HepG2 (cell line): ENCODE measurements around the gene CEACAM16. TPM values are rescaled to one million over a fixed set of nuclear protein-coding genes. Genes with fewer than 3 reads are reported as not detected.

ENCODE experiments used
- DPF2 ChIP-seq: sonication (generic); formaldehyde crosslinking; IDR thresholded peaks from 2 replicates; pipeline ENCODE4 v1.4.0; 2020; ENCODE audit warnings: mild to moderate bottlenecking, low read depth, missing genetic modification reagents, borderline replicate concordance
- MED1 ChIP-seq: sonication (generic); formaldehyde crosslinking; IDR thresholded peaks from 2 replicates; pipeline ENCODE4 v1.4.0; 2020; ENCODE audit warnings: missing genetic modification reagents
- MED8 ChIP-seq: sonication (generic); formaldehyde crosslinking; IDR thresholded peaks from 2 replicates; pipeline ENCODE4 v1.8.1; 2023; ENCODE audit warnings: mild to moderate bottlenecking, missing genetic modification reagents; ENCODE audit not compliant: insufficient replicate concordance
- RFX3 ChIP-seq: IDR thresholded peaks from 2 replicates; pipeline ENCODE4 v1.6.1; 2016; ENCODE audit warnings: missing biosample characterization, missing genetic modification reagents
- SNAPC4 ChIP-seq: sonication (generic); formaldehyde crosslinking; IDR thresholded peaks from 2 replicates; pipeline ENCODE4 v1.4.0; 2020; ENCODE audit warnings: mild to moderate bottlenecking, missing genetic modification reagents
- TRIM24 ChIP-seq: sonication (generic); formaldehyde crosslinking; IDR thresholded peaks from 2 replicates; pipeline ENCODE4 v1.8.0; 2022; ENCODE audit warnings: mild to moderate bottlenecking, missing genetic modification reagents
- ZBTB25 ChIP-seq: IDR thresholded peaks from 2 replicates; pipeline ENCODE4 v1.6.1; 2018; ENCODE audit warnings: missing genetic modification reagents
- ZBTB44 ChIP-seq: sonication (generic); formaldehyde crosslinking; IDR thresholded peaks from 2 replicates; pipeline ENCODE4 v1.4.0; 2020; ENCODE audit warnings: missing genetic modification reagents
- ZNF136 ChIP-seq: sonication (generic); formaldehyde crosslinking; IDR thresholded peaks from 2 replicates; pipeline ENCODE4 v1.8.1; 2022; ENCODE audit warnings: low read depth, mild to moderate bottlenecking, moderate library complexity, missing genetic modification reagents
- polyA plus RNA-seq, 8 experiments: library from polyadenylated mRNA; depleted of rRNA in 3 of 8; stranded (reverse) in 7 of 8; unstranded in 1 of 8; fragments of >200 nt; fragmentation: Illumina TruSeq in 4 of 8; extraction: Trizol in 4 of 8; gene quantifications; 2 replicates each; pipeline versions ENCODE4 v1.2.1 to v1.2.3, GENCODE V29; 2011 to 2016; ENCODE audit warnings: low read depth in 4 of 8, missing spikeins in 1 of 8, mixed read lengths in 1 of 8; ENCODE audit not compliant: insufficient read depth in 1 of 8
- total RNA-seq, 5 experiments: library from RNA; depleted of rRNA; stranded (reverse); fragments of >200 nt; fragmentation: Illumina TruSeq; extraction: Trizol; gene quantifications; 2 replicates each; pipeline ENCODE4 v1.2.3, GENCODE V29; 2016; ENCODE audit warnings: low read depth in 1 of 5
- TF ChIP-seq, protein P1 (sequence below): IDR thresholded peaks from 2 replicates; pipeline ENCODE4 v1.6.1; 2016; ENCODE audit warnings: low read depth
- TF ChIP-seq, protein P2 (sequence below): IDR thresholded peaks from 2 replicates; pipeline ENCODE4 v1.6.1; 2012; ENCODE audit warnings: inconsistent platforms
- TF ChIP-seq, protein P3 (sequence below): sonication (generic); formaldehyde crosslinking; IDR thresholded peaks from 2 replicates; pipeline ENCODE4 v1.9.0; 2021; ENCODE audit warnings: missing genetic modification reagents, mild to moderate bottlenecking, borderline replicate concordance
- TF ChIP-seq, protein P4 (sequence below): sonication (generic); formaldehyde crosslinking; IDR thresholded peaks from 2 replicates; pipeline ENCODE4 v1.8.0; 2022; ENCODE audit warnings: mild to moderate bottlenecking, missing genetic modification reagents

CEACAM16 gene
- total and polyA plus RNA-seq, 2 of the 13 experiments (the other 11 are each of a cell fraction or from before 2014, with no cell fraction given) = not detected

DNA sequence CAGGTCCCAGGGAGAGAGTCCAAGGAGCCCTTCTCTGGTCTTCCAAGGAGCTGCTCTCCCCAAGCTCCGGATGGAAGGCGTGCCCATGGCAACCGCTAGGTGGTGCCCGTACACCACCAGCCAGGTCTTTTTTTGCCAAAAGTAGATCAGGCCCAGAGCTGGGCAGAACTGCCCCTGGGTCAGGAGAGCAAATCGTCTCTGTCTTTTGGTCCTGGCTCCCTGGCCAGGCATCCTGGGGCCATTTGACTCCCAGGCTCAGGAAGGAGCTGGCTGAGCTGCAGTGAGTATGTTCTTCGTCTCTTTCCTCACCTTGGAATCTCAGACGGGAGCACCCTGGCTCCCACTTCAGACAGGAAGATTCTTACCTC, 25.0 kb downstream of the CEACAM16 start (continued):
- TF ChIP-seq ZBTB44 (CRISPR knock-in tag) = no peak
- TF ChIP-seq, protein P1, sequence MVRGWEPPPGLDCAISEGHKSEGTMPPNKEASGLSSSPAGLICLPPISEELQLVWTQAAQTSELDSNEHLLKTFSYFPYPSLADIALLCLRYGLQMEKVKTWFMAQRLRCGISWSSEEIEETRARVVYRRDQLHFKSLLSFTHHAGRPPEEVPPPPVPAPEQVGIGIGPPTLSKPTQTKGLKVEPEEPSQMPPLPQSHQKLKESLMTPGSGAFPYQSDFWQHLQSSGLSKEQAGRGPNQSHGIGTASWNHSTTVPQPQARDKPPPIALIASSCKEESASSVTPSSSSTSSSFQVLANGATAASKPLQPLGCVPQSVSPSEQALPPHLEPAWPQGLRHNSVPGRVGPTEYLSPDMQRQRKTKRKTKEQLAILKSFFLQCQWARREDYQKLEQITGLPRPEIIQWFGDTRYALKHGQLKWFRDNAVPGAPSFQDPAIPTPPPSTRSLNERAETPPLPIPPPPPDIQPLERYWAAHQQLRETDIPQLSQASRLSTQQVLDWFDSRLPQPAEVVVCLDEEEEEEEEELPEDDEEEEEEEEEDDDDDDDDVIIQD (CRISPR knock-in tag) = 0 out of 2 replicates have a peak, but pooled peaks have one; percentile 31
- TF ChIP-seq, protein P2, sequence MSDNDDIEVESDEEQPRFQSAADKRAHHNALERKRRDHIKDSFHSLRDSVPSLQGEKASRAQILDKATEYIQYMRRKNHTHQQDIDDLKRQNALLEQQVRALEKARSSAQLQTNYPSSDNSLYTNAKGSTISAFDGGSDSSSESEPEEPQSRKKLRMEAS = no peak
- no peak for TF ChIP-seq RFX3 (CRISPR knock-in tag)
- TF ChIP-seq TRIM24 (CRISPR knock-in tag) = no peak
- TF ChIP-seq, protein P3, sequence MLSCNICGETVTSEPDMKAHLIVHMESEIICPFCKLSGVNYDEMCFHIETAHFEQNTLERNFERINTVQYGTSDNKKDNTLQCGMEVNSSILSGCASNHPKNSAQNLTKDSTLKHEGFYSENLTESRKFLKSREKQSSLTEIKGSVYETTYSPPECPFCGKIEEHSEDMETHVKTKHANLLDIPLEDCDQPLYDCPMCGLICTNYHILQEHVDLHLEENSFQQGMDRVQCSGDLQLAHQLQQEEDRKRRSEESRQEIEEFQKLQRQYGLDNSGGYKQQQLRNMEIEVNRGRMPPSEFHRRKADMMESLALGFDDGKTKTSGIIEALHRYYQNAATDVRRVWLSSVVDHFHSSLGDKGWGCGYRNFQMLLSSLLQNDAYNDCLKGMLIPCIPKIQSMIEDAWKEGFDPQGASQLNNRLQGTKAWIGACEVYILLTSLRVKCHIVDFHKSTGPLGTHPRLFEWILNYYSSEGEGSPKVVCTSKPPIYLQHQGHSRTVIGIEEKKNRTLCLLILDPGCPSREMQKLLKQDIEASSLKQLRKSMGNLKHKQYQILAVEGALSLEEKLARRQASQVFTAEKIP = no peak
- no peak for TF ChIP-seq DPF2 (CRISPR knock-in tag)
- no peak for TF ChIP-seq ZNF136 (CRISPR knock-in tag)
- TF ChIP-seq, protein P4, sequence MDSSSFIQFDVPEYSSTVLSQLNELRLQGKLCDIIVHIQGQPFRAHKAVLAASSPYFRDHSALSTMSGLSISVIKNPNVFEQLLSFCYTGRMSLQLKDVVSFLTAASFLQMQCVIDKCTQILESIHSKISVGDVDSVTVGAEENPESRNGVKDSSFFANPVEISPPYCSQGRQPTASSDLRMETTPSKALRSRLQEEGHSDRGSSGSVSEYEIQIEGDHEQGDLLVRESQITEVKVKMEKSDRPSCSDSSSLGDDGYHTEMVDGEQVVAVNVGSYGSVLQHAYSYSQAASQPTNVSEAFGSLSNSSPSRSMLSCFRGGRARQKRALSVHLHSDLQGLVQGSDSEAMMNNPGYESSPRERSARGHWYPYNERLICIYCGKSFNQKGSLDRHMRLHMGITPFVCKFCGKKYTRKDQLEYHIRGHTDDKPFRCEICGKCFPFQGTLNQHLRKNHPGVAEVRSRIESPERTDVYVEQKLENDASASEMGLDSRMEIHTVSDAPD (CRISPR knock-in tag) = peak; percentile 78; the same call in 1 of the 2 replicates
- peak; percentile 51 for TF ChIP-seq MED8 (CRISPR knock-in tag)
- TF ChIP-seq SNAPC4 (CRISPR knock-in tag) = no peak
- TF ChIP-seq ZBTB25 = peak; percentile 47; the same call in 1 of the 2 replicates
- TF ChIP-seq MED1 (CRISPR knock-in tag) = peak; percentile 57
